ENCODE data around the gene GRPEL1. TPM values are rescaled to one million over a fixed set of nuclear protein-coding genes. Genes with fewer than 3 reads are reported as not detected.

GRPEL1 gene
- total and polyA plus RNA-seq, 8 donors = 7.7 to 15.6 (median 11.3) TPM

DNA sequence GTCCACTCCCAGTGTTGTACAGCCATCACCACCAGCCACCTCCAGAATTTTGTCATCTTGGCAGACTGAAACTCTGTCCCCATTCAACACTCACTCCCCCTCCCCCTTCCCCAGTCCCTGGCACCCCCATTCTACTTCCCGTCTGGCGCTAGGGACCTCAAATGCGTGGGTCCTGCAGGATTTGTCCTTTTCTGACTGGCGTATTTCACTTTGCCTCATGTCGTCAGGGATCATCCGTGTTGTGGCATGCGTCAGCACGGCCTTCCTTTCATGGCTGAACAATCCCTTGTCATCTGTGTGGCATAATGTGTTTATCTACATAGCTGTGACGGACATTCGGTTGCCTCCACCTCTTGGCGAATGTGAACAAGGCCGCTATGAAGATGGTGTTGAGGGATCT is 19.2 kb downstream of the GRPEL1 start:
- Histone ChIP-seq H3K27ac (no peak overlapping the region), H3K4me3 (no peak overlapping the region), H3K36me3 (peaks cover 0 to 3% (median 0%) of the 10 kb centered on the region in 3 donors), H3K4me1 (peaks cover 33 to 48% (median 38%) of the 10 kb centered on the region in 3 donors), H3K9me3 (no peaks in the 10 kb centered on the region), H3K27me3 (no peaks in the 10 kb centered on the region)
- no peak for FAIRE-seq
- 90 to 95% methylated on average over 12 of the region's 12 CpGs for WGBS, 2 donors
- no peak for DNase-seq
- ATAC-seq = no peak
- intact Hi-C loops (cut with DNase I) = no loop called here
- TF ChIP-seq CTCF (IDR thresholded peaks at IDR 0.05) = no peak

- H3K36me3 ChIP-seq = no peaks in the 10 kb centered on the region
- intact Hi-C loops (cut with DNase I) = no loop called here
- DNase-seq (no peak), ATAC-seq (no peak), FAIRE-seq (no peak)
- no peak overlapping the region for H3K27ac ChIP-seq
- peaks cover 33 to 48% (median 40%) of the 10 kb centered on the region in 3 donors for H3K4me1 ChIP-seq
- no peaks in the 10 kb centered on the region for H3K9me3 ChIP-seq
- no peak for TF ChIP-seq CTCF (IDR thresholded peaks at IDR 0.05)
- H3K27me3 ChIP-seq = no peaks in the 10 kb centered on the region
- WGBS, 2 donors = 71 to 84% methylated on average over 9 of the region's 9 CpGs
- H3K4me3 ChIP-seq = no peak overlapping the region
Measured at GRCh38 chr4:7046971-7047370, 20.9 kb downstream of the GRPEL1 start.

- Histone ChIP-seq H3K4me3 (no peak overlapping the region), H3K27me3 (no peaks in the 10 kb centered on the region), H3K36me3 (no peaks in the 10 kb centered on the region), H3K4me1 (peaks cover 32 to 48% (median 41%) of the 10 kb centered on the region in 3 donors), H3K27ac (no peak overlapping the region), H3K9me3 (no peaks in the 10 kb centered on the region)
- WGBS, 2 donors = 60 to 80% methylated on average over 23 of the region's 23 CpGs
- FAIRE-seq (no peak), ATAC-seq (no peak), DNase-seq (no peak)
- TF ChIP-seq CTCF (IDR thresholded peaks at IDR 0.05) = no peak
- intact Hi-C loops (cut with DNase I) = no loop called here
Measured at GRCh38 chr4:7045961-7046921, 21.6 kb downstream of the GRPEL1 start.

GRCh38 chr4:7045553-7045952 is 22.3 kb downstream of the GRPEL1 start:
- Histone ChIP-seq H3K4me1 (peaks cover 28 to 42% (median 37%) of the 10 kb centered on the region in 3 donors), H3K36me3 (no peaks in the 10 kb centered on the region), H3K27ac (no peak overlapping the region), H3K9me3 (no peaks in the 10 kb centered on the region), H3K27me3 (no peaks in the 10 kb centered on the region), H3K4me3 (peak overlapping the region in 2 of 4 donors; percentile 97 to 98)
- intact Hi-C loops (cut with DNase I) = no loop called here
- no peak for DNase-seq
- WGBS, 2 donors = 41 to 42% methylated on average over 8 of the region's 8 CpGs
- no peak for TF ChIP-seq CTCF (IDR thresholded peaks at IDR 0.05)
- ATAC-seq = no peak
- no peak for FAIRE-seq
